OCI-LY7 (cell line): Measurements from ENCODE around the gene GMPPA. TPM values are rescaled to one million over a fixed set of nuclear protein-coding genes. Genes with fewer than 3 reads are reported as not detected.

Source experiments
- BruUV-seq: library from RNA; stranded (reverse); fragments of 400-500 nt; replicated peaks from 2 replicates; lab custom pipeline; 2021; lab: Mats Ljungman, UMichigan
- CTCF ChIA-PET: fragments of 300-600 bp; sonication (Branson Sonifier 250); formaldehyde crosslinking; loops from one replicate; lab custom pipeline; 2022; ENCODE audit warnings: antibody characterized with exemption; ENCODE audit not compliant: unreplicated experiment; lab: Charles Lee
- POLR2A ChIA-PET: fragments of 300-600 bp; sonication (Branson Sonifier 250); formaldehyde crosslinking; loops from one replicate; lab custom pipeline; 2022; ENCODE audit warnings: antibody characterized with exemption; lab: Charles Lee
- DNase-seq: peaks from one replicate; pipeline ENCODE4 v3.0.0-alpha.2; 2015; ENCODE audit warnings: low spot score
- H2AFZ ChIP-seq: fragments of 200-600 bp; sonication (generic), shearing (Covaris generic); 2 replicates; pipeline ENCODE4 v1.6.1; 2014; ENCODE audit warnings: mild to moderate bottlenecking, antibody characterized with exemption, low read length, moderate library complexity
- H3K27ac ChIP-seq: fragments of 200-600 bp; sonication (generic); 2 replicates; pipeline ENCODE4 v1.5.1; 2014; ENCODE audit warnings: mixed run types, low read depth, mild to moderate bottlenecking, moderate library complexity, low read length, inconsistent platforms; ENCODE audit not compliant: poor library complexity, severe bottlenecking
- H3K36me3 ChIP-seq: fragments of 200-600 bp; sonication (generic); 2 replicates; pipeline ENCODE4 v1.6.1; 2014; ENCODE audit warnings: mild to moderate bottlenecking, antibody characterized with exemption, low read length, moderate library complexity, mixed read lengths; ENCODE audit not compliant: insufficient read depth
- H3K4me1 ChIP-seq: fragments of 200-600 bp; sonication (generic); 2 replicates; pipeline ENCODE4 v1.5.1; 2014; ENCODE audit warnings: mild to moderate bottlenecking, low read length; ENCODE audit not compliant: insufficient read depth, poor library complexity, severe bottlenecking
- H3K4me2 ChIP-seq: fragments of 200-600 bp; sonication (generic); 2 replicates; pipeline ENCODE4 v1.6.1; 2014; ENCODE audit warnings: mild to moderate bottlenecking, low read length
- H3K4me3 ChIP-seq: fragments of 200-600 bp; sonication (generic); 2 replicates; pipeline ENCODE4 v1.5.1; 2014; ENCODE audit warnings: mild to moderate bottlenecking, low read depth, low read length; ENCODE audit not compliant: poor library complexity, severe bottlenecking
- H3K79me2 ChIP-seq: fragments of 200-600 bp; sonication (generic); 2 replicates; pipeline ENCODE4 v1.6.1; 2016; ENCODE audit warnings: low read depth, mild to moderate bottlenecking, low read length, moderate library complexity, mixed read lengths; ENCODE audit not compliant: insufficient read depth
- H3K9me2 ChIP-seq: fragments of 200-600 bp; sonication (generic); 2 replicates; pipeline ENCODE4 v1.6.1; 2016; ENCODE audit warnings: mild to moderate bottlenecking, low read length, mixed read lengths; ENCODE audit not compliant: insufficient read depth
- H3K9me3 ChIP-seq: fragments of 200-600 bp; sonication (generic); 2 replicates; pipeline ENCODE4 v1.6.1; 2014; ENCODE audit warnings: mild to moderate bottlenecking, mixed run types, low read length, mixed read lengths
- H4K20me1 ChIP-seq: fragments of 200-600 bp; sonication (generic); 2 replicates; pipeline ENCODE4 v1.6.1; 2014; ENCODE audit warnings: mild to moderate bottlenecking, antibody characterized with exemption, low read length, moderate library complexity, mixed read lengths; ENCODE audit not compliant: insufficient read depth
- CTCF ChIP-seq: fragments of 200-600 bp; sonication (generic); conservative IDR thresholded peaks from 2 replicates; pipeline ENCODE4 v1.5.1; 2014; ENCODE audit warnings: mild to moderate bottlenecking, antibody characterized with exemption, low read length, moderate library complexity, mixed read lengths
- EZH2phosphoT487 ChIP-seq: fragments of 200-600 bp; sonication (generic); IDR thresholded peaks from 2 replicates; pipeline ENCODE4 v1.6.1; 2018; ENCODE audit warnings: low read depth, borderline replicate concordance, mild to moderate bottlenecking, mixed run types, antibody characterized with exemption, low read length, moderate library complexity, mixed read lengths
- intact Hi-C: fragments of 100-400 bp; cut with micrococcal nuclease; formaldehyde crosslinking; loops from one replicate; pipeline ENCODE4 v1.10.0; 2022; ENCODE audit not compliant: unreplicated experiment
- total RNA-seq, 2 experiments: library from RNA; depleted of rRNA in 1 of 2; stranded (reverse); fragments of >200 nt in 1 of 2; shearing (Covaris generic) in 1 of 2; gene quantifications; 2 replicates each; pipeline ENCODE4 v1.2.3, GENCODE V29; 2014 to 2022

The GMPPA gene
- total RNA-seq, 2 experiments from 2014 or later = 28.4 to 46.4 TPM

- Histone ChIP-seq H3K4me2 (no peak overlapping the region), H3K4me3 (no peak overlapping the region), H3K9me3 (no peaks in the 10 kb centered on the region), H3K4me1 (no peaks in the 10 kb centered on the region), H3K9me2 (no peaks in the 10 kb centered on the region), H3K27ac (no peak overlapping the region), H4K20me1 (no peaks in the 10 kb centered on the region; the same call in 1 of the 2 replicates), H3K36me3 (no peaks in the 10 kb centered on the region), H2AFZ (no peak overlapping the region), H3K79me2 (no peaks in the 10 kb centered on the region)
- intact Hi-C loops = no loop called here
- DNase-seq = no peak
- TF ChIP-seq EZH2phosphoT487 (no peak), CTCF (no peak)
- ChIA-PET CTCF (no interaction called here), POLR2A (no interaction called here)
- no TSS peak for BruUV-seq
These were observed 25.2 kb upstream of the GMPPA start for GRCh38 chr2:219473511-219473910.

- ChIA-PET POLR2A (interaction anchor here (0.7 to 1.0 kb wide), 2 partner anchors 50 to 1762 kb away, joined by 3 read pairs; no protein-coding TSS in a partner anchor), CTCF (no interaction called here)
- Histone ChIP-seq H2AFZ (no peak overlapping the region), H3K4me3 (no peak overlapping the region), H3K79me2 (no peaks in the 10 kb centered on the region), H3K4me2 (no peak overlapping the region), H4K20me1 (no peaks in the 10 kb centered on the region; the same call in 1 of the 2 replicates), H3K36me3 (no peaks in the 10 kb centered on the region), H3K4me1 (no peaks in the 10 kb centered on the region), H3K27ac (no peak overlapping the region), H3K9me3 (no peaks in the 10 kb centered on the region), H3K9me2 (no peaks in the 10 kb centered on the region)
- intact Hi-C loops = no loop called here
- no TSS peak for BruUV-seq
- DNase-seq = no peak
- TF ChIP-seq CTCF = no peak
- TF ChIP-seq EZH2phosphoT487 = no peak
These were observed 24.2 kb upstream of the GMPPA start for GRCh38 chr2:219474285-219475060.

GRCh38 chr2:219475278-219475677 is 23.4 kb upstream of the GMPPA start:
- H3K9me3 ChIP-seq = no peaks in the 10 kb centered on the region
- CTCF ChIA-PET = interaction anchor here (1.1 kb wide), 1 partner anchor 19 kb away, joined by 6 read pairs; no protein-coding TSS in a partner anchor
- no peaks in the 10 kb centered on the region for H3K36me3 ChIP-seq
- no peak overlapping the region for H3K27ac ChIP-seq
- no TSS peak for BruUV-seq
- no peak for TF ChIP-seq EZH2phosphoT487
- no peak for TF ChIP-seq CTCF
- H2AFZ ChIP-seq = no peak overlapping the region
- POLR2A ChIA-PET = interaction anchor here (1.0 kb wide), 1 partner anchor 49 kb away, joined by 3 read pairs; no protein-coding TSS in a partner anchor
- intact Hi-C loops = no loop called here
- no peaks in the 10 kb centered on the region; the same call in 1 of the 2 replicates for H4K20me1 ChIP-seq
- H3K4me1 ChIP-seq = no peaks in the 10 kb centered on the region
- H3K79me2 ChIP-seq = no peaks in the 10 kb centered on the region
- no peak for DNase-seq
- no peak overlapping the region for H3K4me2 ChIP-seq
- no peak overlapping the region for H3K4me3 ChIP-seq
- no peaks in the 10 kb centered on the region for H3K9me2 ChIP-seq
